Measurements from ENCODE around the gene BAIAP2L2. TPM values are rescaled to one million over a fixed set of nuclear protein-coding genes. Genes with fewer than 3 reads are reported as not detected.

BAIAP2L2 gene
- total and polyA plus RNA-seq, 2 experiments from 2014 or later, result 4.4 to 8.2 TPM

DNA sequence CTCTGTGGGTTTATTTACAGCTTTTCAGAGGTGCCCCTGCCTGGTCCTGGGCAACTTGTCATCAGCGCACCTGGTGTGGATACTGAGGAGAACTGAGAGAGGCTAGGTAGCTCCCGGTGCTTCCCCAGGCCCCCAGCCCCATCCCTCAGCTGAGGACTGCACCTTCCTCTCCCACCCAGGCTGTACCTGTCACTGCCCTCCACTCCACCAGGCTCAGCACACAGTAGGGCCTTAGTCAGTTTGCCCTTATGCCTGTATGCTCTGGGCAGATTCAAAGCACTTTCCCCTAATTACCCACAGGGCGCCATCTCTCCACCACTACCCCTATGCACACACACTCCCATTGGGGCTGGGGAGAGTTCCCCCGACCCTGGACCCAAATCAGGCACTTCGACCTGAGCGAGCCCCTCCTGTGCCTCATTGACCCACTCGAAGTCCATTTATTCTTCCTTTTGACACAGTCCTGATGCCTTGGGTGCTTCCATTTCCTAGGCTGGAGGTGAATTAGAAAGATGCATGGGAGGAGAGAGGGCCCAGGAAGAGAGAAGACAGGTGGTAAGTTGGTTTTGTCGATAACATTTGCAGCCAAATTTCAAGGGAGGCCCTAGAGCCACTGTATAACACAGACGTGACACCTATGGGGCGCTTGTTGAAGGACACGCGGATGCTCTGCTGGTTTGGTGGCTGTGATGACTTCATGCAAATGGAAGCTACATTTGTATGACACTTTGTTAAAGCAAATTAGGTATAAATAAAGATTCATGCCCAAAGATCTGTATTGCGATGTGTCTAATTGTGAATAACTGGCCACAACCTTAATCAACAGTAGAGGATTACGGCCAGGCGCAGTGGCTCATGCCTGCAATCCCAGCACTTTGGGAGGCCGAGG is 67.1 kb downstream of the BAIAP2L2 start:
- no peak overlapping the region for H3K4me2 ChIP-seq
- H3K36me3 ChIP-seq (replicated peaks; ENCODE audit: insufficient read depth, low read depth), result no peaks in the 10 kb centered on the region
- no peak for DNase-seq (ENCODE audit: low spot score)
- no peaks in the 10 kb centered on the region for H3K27me3 ChIP-seq
- WGBS (ENCODE audit: low lambda C conversion rate, missing lambda C conversion rate), result 91% methylated on average over 16 of the region's 16 CpGs
- no peak overlapping the region for H2AFZ ChIP-seq
- H3K4me1 ChIP-seq (ENCODE audit: insufficient read depth), result no peaks in the 10 kb centered on the region
- no peaks in the 10 kb centered on the region for H4K20me1 ChIP-seq (ENCODE audit: insufficient read depth, poor library complexity, severe bottlenecking)
- no peaks in the 10 kb centered on the region for H3K9me2 ChIP-seq (replicated peaks; ENCODE audit: insufficient read depth)
- no peak overlapping the region for H3K4me3 ChIP-seq
- H3K9me3 ChIP-seq (ENCODE audit: low read depth), result no peaks in the 10 kb centered on the region
- H3K27ac ChIP-seq, result no peak overlapping the region
- no peak for TF ChIP-seq EZH2 (IDR thresholded peaks at IDR 0.05; ENCODE audit: borderline replicate concordance)
- TF ChIP-seq, protein P1, sequence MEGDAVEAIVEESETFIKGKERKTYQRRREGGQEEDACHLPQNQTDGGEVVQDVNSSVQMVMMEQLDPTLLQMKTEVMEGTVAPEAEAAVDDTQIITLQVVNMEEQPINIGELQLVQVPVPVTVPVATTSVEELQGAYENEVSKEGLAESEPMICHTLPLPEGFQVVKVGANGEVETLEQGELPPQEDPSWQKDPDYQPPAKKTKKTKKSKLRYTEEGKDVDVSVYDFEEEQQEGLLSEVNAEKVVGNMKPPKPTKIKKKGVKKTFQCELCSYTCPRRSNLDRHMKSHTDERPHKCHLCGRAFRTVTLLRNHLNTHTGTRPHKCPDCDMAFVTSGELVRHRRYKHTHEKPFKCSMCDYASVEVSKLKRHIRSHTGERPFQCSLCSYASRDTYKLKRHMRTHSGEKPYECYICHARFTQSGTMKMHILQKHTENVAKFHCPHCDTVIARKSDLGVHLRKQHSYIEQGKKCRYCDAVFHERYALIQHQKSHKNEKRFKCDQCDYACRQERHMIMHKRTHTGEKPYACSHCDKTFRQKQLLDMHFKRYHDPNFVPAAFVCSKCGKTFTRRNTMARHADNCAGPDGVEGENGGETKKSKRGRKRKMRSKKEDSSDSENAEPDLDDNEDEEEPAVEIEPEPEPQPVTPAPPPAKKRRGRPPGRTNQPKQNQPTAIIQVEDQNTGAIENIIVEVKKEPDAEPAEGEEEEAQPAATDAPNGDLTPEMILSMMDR (IDR thresholded peaks at IDR 0.05; ENCODE audit: poor library complexity), result no peak
- no peak for TF ChIP-seq EZH2phosphoT487 (IDR thresholded peaks at IDR 0.05; ENCODE audit: low read depth, severe bottlenecking, unreplicated experiment)
- no peaks in the 10 kb centered on the region for H3K79me2 ChIP-seq

DNA sequence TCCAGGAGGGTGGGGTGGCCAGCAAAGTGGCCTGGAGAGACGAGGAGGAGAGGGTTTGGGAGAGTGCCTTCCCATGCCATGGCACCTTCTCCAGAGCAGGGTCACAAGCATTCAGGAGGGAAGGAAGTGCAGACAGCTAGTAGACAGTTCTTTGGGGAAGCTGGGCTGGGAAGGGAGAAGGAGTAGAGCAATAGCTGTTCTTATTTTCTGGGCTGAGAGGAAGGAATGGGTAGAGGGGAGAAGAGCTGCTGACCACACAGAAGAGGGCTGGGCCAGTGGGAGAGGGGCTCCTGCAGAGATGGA is 68.0 kb downstream of the BAIAP2L2 start:
- no peaks in the 10 kb centered on the region for H4K20me1 ChIP-seq (ENCODE audit: insufficient read depth, poor library complexity, severe bottlenecking)
- H3K36me3 ChIP-seq (replicated peaks; ENCODE audit: insufficient read depth, low read depth), result no peaks in the 10 kb centered on the region
- H3K9me3 ChIP-seq (ENCODE audit: low read depth), result no peaks in the 10 kb centered on the region
- H3K27me3 ChIP-seq, result no peaks in the 10 kb centered on the region
- DNase-seq (ENCODE audit: low spot score), result no peak
- TF ChIP-seq EZH2phosphoT487 (IDR thresholded peaks at IDR 0.05; ENCODE audit: low read depth, severe bottlenecking, unreplicated experiment) (no peak), EZH2 (IDR thresholded peaks at IDR 0.05; ENCODE audit: borderline replicate concordance) (no peak)
- no peak overlapping the region for H3K4me3 ChIP-seq
- H3K4me1 ChIP-seq (ENCODE audit: insufficient read depth), result no peaks in the 10 kb centered on the region
- H3K4me2 ChIP-seq, result no peak overlapping the region
- 78% methylated on average over 1 of the region's 1 CpG for WGBS (ENCODE audit: low lambda C conversion rate, missing lambda C conversion rate)
- no peak overlapping the region for H3K27ac ChIP-seq
- no peaks in the 10 kb centered on the region for H3K9me2 ChIP-seq (replicated peaks; ENCODE audit: insufficient read depth)
- no peak overlapping the region for H2AFZ ChIP-seq
- no peaks in the 10 kb centered on the region for H3K79me2 ChIP-seq

DNA sequence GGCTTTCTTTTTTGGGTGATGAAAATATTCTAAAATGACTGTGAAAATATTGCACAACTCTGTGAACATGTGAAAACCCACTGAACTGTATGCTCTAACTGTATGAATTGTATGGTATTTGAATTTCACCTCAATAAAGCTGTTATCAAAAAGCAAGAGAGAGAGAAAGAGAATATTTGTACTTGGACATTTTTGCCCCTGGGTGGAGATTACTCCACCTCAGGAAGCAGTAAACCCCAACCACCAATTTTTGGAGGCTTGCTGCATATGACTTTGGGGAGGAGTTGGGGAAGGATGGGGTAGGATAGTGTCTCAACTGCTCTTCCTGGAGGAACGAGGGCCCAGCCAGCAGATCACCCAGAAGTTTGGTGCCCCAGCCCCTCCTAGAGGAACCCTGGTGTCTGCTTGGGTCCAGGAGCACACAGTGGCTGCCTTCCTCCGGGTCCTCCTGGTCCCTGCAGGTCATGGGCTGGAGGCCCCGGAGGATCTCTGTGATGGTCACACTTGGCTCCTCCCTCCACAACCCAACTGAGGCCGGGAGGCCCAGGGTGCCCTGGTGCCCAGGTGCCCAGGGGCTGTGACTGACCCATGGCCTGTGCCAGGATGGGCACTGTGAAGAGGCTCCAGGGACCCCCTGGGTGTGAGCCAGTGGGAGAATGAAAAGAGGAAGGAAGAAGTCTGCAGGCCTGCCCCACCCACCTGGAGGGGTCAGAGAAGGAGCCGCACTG is 68.6 kb downstream of the BAIAP2L2 start:
- H3K9me3 ChIP-seq (ENCODE audit: low read depth), result no peaks in the 10 kb centered on the region
- no peak for DNase-seq (ENCODE audit: low spot score)

More for the DNA sequence above, 68.6 kb downstream of the BAIAP2L2 start:
- H3K4me1 ChIP-seq (ENCODE audit: insufficient read depth), result no peaks in the 10 kb centered on the region
- H3K27me3 ChIP-seq, result no peaks in the 10 kb centered on the region
- H3K27ac ChIP-seq, result no peak overlapping the region
- H2AFZ ChIP-seq, result no peak overlapping the region
- H3K79me2 ChIP-seq, result no peaks in the 10 kb centered on the region
- no peaks in the 10 kb centered on the region for H4K20me1 ChIP-seq (ENCODE audit: insufficient read depth, poor library complexity, severe bottlenecking)
- no peak for TF ChIP-seq EZH2phosphoT487 (IDR thresholded peaks at IDR 0.05; ENCODE audit: low read depth, severe bottlenecking, unreplicated experiment)
- TF ChIP-seq EZH2 (IDR thresholded peaks at IDR 0.05; ENCODE audit: borderline replicate concordance), result no peak
- TF ChIP-seq, protein P1 (IDR thresholded peaks at IDR 0.05; ENCODE audit: poor library complexity), result no peak
- no peak overlapping the region for H3K4me2 ChIP-seq
- 89% methylated on average over 5 of the region's 5 CpGs for WGBS (ENCODE audit: low lambda C conversion rate, missing lambda C conversion rate)
- no peaks in the 10 kb centered on the region for H3K9me2 ChIP-seq (replicated peaks; ENCODE audit: insufficient read depth)
- no peak overlapping the region for H3K4me3 ChIP-seq
- H3K36me3 ChIP-seq (replicated peaks; ENCODE audit: insufficient read depth, low read depth), result no peaks in the 10 kb centered on the region

All from hepatocyte (in vitro differentiated cells).